ENCODE results near the gene SLC7A4.

GRCh38 chr22:21030032-21030431 lies 2.3 kb downstream of the SLC7A4 start:
- no peak for TF ChIP-seq CTCF (conservative IDR thresholded peaks at IDR 0.05; ENCODE audit: low read length)
- no peak for TF ChIP-seq EZH2phosphoT487 (IDR thresholded peaks at IDR 0.05; ENCODE audit: borderline replicate concordance, low read depth, low read length)

Data from OCI-LY7 (cell line).